H1 (cell line): ENCODE measurements around the gene MRRF. TPM values are rescaled to one million over a fixed set of nuclear protein-coding genes. Genes with fewer than 3 reads are reported as not detected.

Experiments used
- CTCF ChIP-seq, 3 experiments: IDR thresholded peaks; 1 replicate in 2 of 3; 2 replicates in 1 of 3; pipeline versions ENCODE4 v1.5.1 to v1.6.1; 2011; ENCODE audit warnings: low read length in 3 of 3, mild to moderate bottlenecking in 3 of 3, inconsistent platforms in 2 of 3, low read depth in 1 of 3, moderate library complexity in 1 of 3; ENCODE audit not compliant: insufficient read depth in 1 of 3; ENCODE audit errors: control extremely low read depth in 1 of 3
- HDAC6 ChIP-seq: IDR thresholded peaks from one replicate; pipeline ENCODE4 v1.7.1; 2012; ENCODE audit warnings: low read depth, mild to moderate bottlenecking, inconsistent platforms, low read length, moderate library complexity
- PHF8 ChIP-seq: fragments of 200-600 bp; sonication (generic); conservative IDR thresholded peaks from 2 replicates; pipeline ENCODE4 v1.7.1; 2012; ENCODE audit warnings: low read depth, mild to moderate bottlenecking, inconsistent platforms, low read length, moderate library complexity
- SIN3A ChIP-seq, 2 experiments: IDR thresholded peaks in 1 of 2; conservative IDR thresholded peaks in 1 of 2; 2 replicates each; pipeline ENCODE4 v1.6.1; 2011 to 2012; ENCODE audit warnings: low read length in 2 of 2, improper control_type of control experiment in 1 of 2, low read depth in 1 of 2, mild to moderate bottlenecking in 1 of 2
- SIX5 ChIP-seq: IDR thresholded peaks from 2 replicates; pipeline ENCODE4 v1.6.1; 2011; ENCODE audit warnings: mild to moderate bottlenecking, low read depth, low read length
- SUZ12 ChIP-seq: fragments of 200-600 bp; sonication (generic); IDR thresholded peaks from 2 replicates; pipeline ENCODE4 v1.6.1; 2012; ENCODE audit warnings: mild to moderate bottlenecking, inconsistent platforms, low read length, moderate library complexity, mixed read lengths
- YY1 ChIP-seq: IDR thresholded peaks from 2 replicates; pipeline ENCODE4 v1.6.1; 2011; ENCODE audit warnings: low read depth, mild to moderate bottlenecking, low read length
- polyA plus RNA-seq, 7 experiments: library from polyadenylated mRNA; depleted of rRNA in 3 of 7; stranded (reverse) in 5 of 7; unstranded in 2 of 7; fragments of >200 nt in 5 of 7; fragments of 200-250 nt in 2 of 7; gene quantifications; 1 replicate in 5 of 7; 2 replicates in 1 of 7; 4 replicates in 1 of 7; pipeline versions ENCODE4 v1.2.1 to v1.2.3, GENCODE V29; 2011 to 2013; ENCODE audit warnings: missing spikeins in 2 of 7, mixed read lengths in 2 of 7
- total RNA-seq: library from RNA; stranded (reverse); fragmentation: NEBNext Ultra II Directional; extraction: Animal tissue kit (Norgen Biotek cat#: 25700); gene quantifications from 2 replicates; pipeline ENCODE4 v1.2.1, GENCODE V29; 2021

MRRF gene
- total and polyA plus RNA-seq, 2 of the 8 experiments (the other 6 are each of a cell fraction or from before 2014, with no cell fraction given), result 29.4 to 47.8 TPM

GRCh38 chr9:122338536-122338935 is 73.9 kb downstream of the MRRF start (continued):
- no peak for TF ChIP-seq SIX5
- no peak for TF ChIP-seq PHF8
- no peak for TF ChIP-seq SUZ12
- no peak for TF ChIP-seq SIN3A (conservative IDR thresholded peaks at IDR 0.05 in 1 of 2, IDR thresholded peaks at IDR 0.05 in 1 of 2; ENCODE audit: low read depth in 1 of 2, low read length in 2 of 2)
- TF ChIP-seq YY1, result no peak
- no peak for TF ChIP-seq CTCF (IDR thresholded peaks at IDR 0.05; ENCODE audit: control extremely low read depth in 1 of 3, insufficient read depth in 1 of 3, low read depth in 1 of 3, low read length in 3 of 3)
- TF ChIP-seq HDAC6, result no peak
